ENCODE measurements around the gene LRRTM3.

- TF ChIP-seq CTCF (IDR thresholded peaks at IDR 0.05; ENCODE audit: low read depth, low read length) (no peak), MYC (IDR thresholded peaks at IDR 0.05; ENCODE audit: low read depth, low read length) (no peak)
Measured at GRCh38 chr10:66924674-66925345, 1.0 kb upstream of the LRRTM3 start.

Measured in NB4 (cell line).